Tibial nerve (tissue), 4 donors: Measurements from ENCODE around the gene CD46. TPM values are rescaled to one million over a fixed set of nuclear protein-coding genes. Genes with fewer than 3 reads are reported as not detected.

ENCODE experiments used
- DNase-seq, 2 donors: peaks; one replicate each; pipeline ENCODE4 v3.0.0-alpha.2; 2019; ENCODE audit warnings: low spot score in 2 of 2
- H3K27ac ChIP-seq, 4 donors: fragments of 200-600 bp; sonication (generic) in 3 of 4; one replicate each; pipeline ENCODE4 v1.5.1; 2017 to 2019; ENCODE audit warnings: mild to moderate bottlenecking in 1 of 4
- H3K27me3 ChIP-seq, 2 donors: fragments of 200-600 bp; sonication (generic) in 1 of 2; one replicate each; pipeline versions ENCODE4 v1.5.1 to v1.6.0; 2017 to 2019
- H3K36me3 ChIP-seq, 3 donors: fragments of 200-600 bp; sonication (generic); one replicate each; pipeline ENCODE4 v1.5.1; 2018 to 2019
- H3K4me1 ChIP-seq, 4 donors: fragments of 200-600 bp; sonication (generic) in 3 of 4; one replicate each; pipeline ENCODE4 v1.5.1; 2017 to 2019
- H3K4me3 ChIP-seq, 4 donors: fragments of 200-600 bp; sonication (generic) in 3 of 4; one replicate each; pipeline ENCODE4 v1.5.1; 2017 to 2019; ENCODE audit warnings: mild to moderate bottlenecking in 1 of 4, moderate library complexity in 1 of 4
- H3K9me3 ChIP-seq, 4 donors: fragments of 200-600 bp; sonication (generic) in 3 of 4; one replicate each; pipeline ENCODE4 v1.5.1; 2017 to 2019
- CTCF ChIP-seq, 5 experiments: fragments of 200-600 bp in 3 of 5; fragments of 450-650 bp in 2 of 5; sonication (generic) in 3 of 5; IDR thresholded peaks; one replicate each; pipeline ENCODE4 v1.5.1; 2016 to 2019; ENCODE audit warnings: antibody characterized with exemption in 5 of 5, mild to moderate bottlenecking in 3 of 5, moderate library complexity in 2 of 5
- EP300 ChIP-seq, 2 donors: sonication (generic); formaldehyde crosslinking; IDR thresholded peaks; one replicate each; pipeline ENCODE4 v1.6.1; 2017; ENCODE audit warnings: antibody characterized with exemption in 2 of 2, mild to moderate bottlenecking in 1 of 2
- POLR2A ChIP-seq, 2 donors: fragments of 450-650 bp; IDR thresholded peaks; one replicate each; pipeline ENCODE4 v1.6.1; 2017; ENCODE audit warnings: antibody characterized with exemption in 2 of 2, mild to moderate bottlenecking in 2 of 2, moderate library complexity in 2 of 2
- WGBS, 2 donors: methylation state at CpG; one replicate each; pipeline ENCODE4 v1.1.5; 2018; 5-methylcytosine and 5-hydroxymethylcytosine counted together
- total RNA-seq, 4 donors: library from RNA; depleted of rRNA; stranded (reverse); fragments of >200 nt; gene quantifications; one replicate each; pipeline ENCODE4 v1.1.0, GENCODE V29; 2016

CD46 gene
- total RNA-seq, 4 donors from 2014 or later = 95.4 to 154 (median 133) TPM

GRCh38 chr1:207822124-207822601, 70.3 kb downstream of the CD46 start:
- DNase-seq = no peak
- TF ChIP-seq POLR2A (IDR thresholded peaks at IDR 0.05) = no peak
- TF ChIP-seq EP300 (IDR thresholded peaks at IDR 0.05) = no peak
- TF ChIP-seq CTCF (IDR thresholded peaks at IDR 0.05) = no peak
- Histone ChIP-seq H3K36me3 (peaks cover 0 to 21% (median 4%) of the 10 kb centered on the region in 3 donors), H3K9me3 (no peaks in the 10 kb centered on the region), H3K4me1 (peaks cover 0 to 82% (median 72%) of the 10 kb centered on the region in 4 donors), H3K27me3 (no peaks in the 10 kb centered on the region), H3K27ac (peak overlapping the region; percentile 97 to 99 (median 98)), H3K4me3 (peak overlapping the region; percentile 58 to 86 (median 71))
- WGBS, 2 donors = 79 to 87% methylated on average over 8 of the region's 8 CpGs

GRCh38 chr1:207822602-207823451, 71.0 kb downstream of the CD46 start:
- Histone ChIP-seq H3K4me1 (peaks cover 0 to 82% (median 68%) of the 10 kb centered on the region in 4 donors), H3K27me3 (no peaks in the 10 kb centered on the region), H3K9me3 (no peaks in the 10 kb centered on the region), H3K27ac (peak overlapping the region; percentile 97 to 99 (median 98)), H3K4me3 (peak overlapping the region; percentile 58 to 86 (median 71)), H3K36me3 (peaks cover 0 to 14% (median 0%) of the 10 kb centered on the region in 3 donors)
- peak; percentile 87 to 97 for DNase-seq
- 59 to 63% methylated on average over 11 of the region's 11 CpGs for WGBS, 2 donors
- peak in 1 of 5 experiments; percentile 10 for TF ChIP-seq CTCF (IDR thresholded peaks at IDR 0.05)
- TF ChIP-seq POLR2A (IDR thresholded peaks at IDR 0.05) = peak; percentile 47 to 79
- peak in 1 of 2 donors; percentile 95 for TF ChIP-seq EP300 (IDR thresholded peaks at IDR 0.05)

- peaks cover 0 to 9% (median 0%) of the 10 kb centered on the region in 3 donors for H3K36me3 ChIP-seq
- 45 to 58% methylated on average over 19 of the region's 19 CpGs for WGBS, 2 donors
- peak overlapping the region; percentile 58 to 86 (median 71) for H3K4me3 ChIP-seq
- no peaks in the 10 kb centered on the region for H3K27me3 ChIP-seq
- TF ChIP-seq POLR2A (IDR thresholded peaks at IDR 0.05) (no peak), CTCF (IDR thresholded peaks at IDR 0.05) (no peak), EP300 (IDR thresholded peaks at IDR 0.05) (no peak)
- peaks cover 0 to 84% (median 72%) of the 10 kb centered on the region in 4 donors for H3K4me1 ChIP-seq
- H3K27ac ChIP-seq = peak overlapping the region; percentile 97 to 99 (median 98)
- no peak for DNase-seq
- no peaks in the 10 kb centered on the region for H3K9me3 ChIP-seq
These were observed 71.7 kb downstream of the CD46 start for GRCh38 chr1:207823531-207823879.

- DNase-seq = peak; percentile 73 to 82
- peak overlapping the region; percentile 97 to 99 (median 98) for H3K27ac ChIP-seq
- peaks cover 0 to 84% (median 70%) of the 10 kb centered on the region in 4 donors for H3K4me1 ChIP-seq
- H3K9me3 ChIP-seq = no peaks in the 10 kb centered on the region
- TF ChIP-seq POLR2A (IDR thresholded peaks at IDR 0.05) = peak; percentile 84 to 92
- peak; percentile 65 to 99 for TF ChIP-seq EP300 (IDR thresholded peaks at IDR 0.05)
- TF ChIP-seq CTCF (IDR thresholded peaks at IDR 0.05) = peak; percentile 58 to 96 (median 93)
- H3K4me3 ChIP-seq = peak overlapping the region; percentile 58 to 86 (median 71)
- peaks cover 0 to 4% (median 0%) of the 10 kb centered on the region in 3 donors for H3K36me3 ChIP-seq
- H3K27me3 ChIP-seq = no peaks in the 10 kb centered on the region
- WGBS, 2 donors = 0 to 1% methylated on average over 9 of the region's 9 CpGs
These were observed 72.2 kb downstream of the CD46 start for GRCh38 chr1:207823880-207824566.
